ENCODE data around the gene CEP85L. TPM values are rescaled to one million over a fixed set of nuclear protein-coding genes. Genes with fewer than 3 reads are reported as not detected.

Gene CEP85L
- total RNA-seq, 4 donors from 2014 or later = 2.3 to 7.0 (median 6.6) TPM

DNA sequence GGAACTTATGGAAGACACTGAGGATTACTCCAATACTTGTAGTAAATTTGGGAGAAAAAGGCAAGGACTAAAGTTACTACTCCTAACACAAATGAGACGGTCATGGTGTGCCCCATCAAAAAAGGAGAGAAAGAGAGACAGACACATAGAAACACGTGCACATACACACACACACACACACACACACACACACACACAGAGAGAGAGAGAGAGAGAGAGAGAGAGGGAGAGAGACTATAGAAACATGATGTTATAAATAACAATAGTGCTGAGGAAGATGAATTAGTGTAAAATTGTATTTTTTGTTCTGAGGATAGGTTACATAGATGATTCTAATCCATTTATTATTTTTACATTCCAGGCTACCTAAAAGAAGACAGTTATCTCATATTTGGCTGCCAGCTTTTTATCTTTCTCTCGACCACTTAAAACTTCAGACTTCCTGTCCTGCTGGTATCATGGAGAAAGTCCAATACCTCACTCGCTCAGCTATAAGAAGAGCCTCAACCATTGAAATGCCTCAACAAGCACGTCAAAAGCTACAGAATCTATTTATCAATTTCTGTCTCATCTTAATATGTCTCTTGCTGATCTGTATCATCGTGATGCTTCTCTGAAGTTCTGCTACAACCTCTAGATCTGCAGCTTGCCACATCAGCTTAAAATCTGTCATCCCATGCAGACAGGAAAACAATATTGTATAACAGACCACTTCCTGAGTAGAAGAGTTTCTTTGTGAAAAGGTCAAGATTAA is 92.8 kb downstream of the CEP85L start:
- TF ChIP-seq, protein P1, sequence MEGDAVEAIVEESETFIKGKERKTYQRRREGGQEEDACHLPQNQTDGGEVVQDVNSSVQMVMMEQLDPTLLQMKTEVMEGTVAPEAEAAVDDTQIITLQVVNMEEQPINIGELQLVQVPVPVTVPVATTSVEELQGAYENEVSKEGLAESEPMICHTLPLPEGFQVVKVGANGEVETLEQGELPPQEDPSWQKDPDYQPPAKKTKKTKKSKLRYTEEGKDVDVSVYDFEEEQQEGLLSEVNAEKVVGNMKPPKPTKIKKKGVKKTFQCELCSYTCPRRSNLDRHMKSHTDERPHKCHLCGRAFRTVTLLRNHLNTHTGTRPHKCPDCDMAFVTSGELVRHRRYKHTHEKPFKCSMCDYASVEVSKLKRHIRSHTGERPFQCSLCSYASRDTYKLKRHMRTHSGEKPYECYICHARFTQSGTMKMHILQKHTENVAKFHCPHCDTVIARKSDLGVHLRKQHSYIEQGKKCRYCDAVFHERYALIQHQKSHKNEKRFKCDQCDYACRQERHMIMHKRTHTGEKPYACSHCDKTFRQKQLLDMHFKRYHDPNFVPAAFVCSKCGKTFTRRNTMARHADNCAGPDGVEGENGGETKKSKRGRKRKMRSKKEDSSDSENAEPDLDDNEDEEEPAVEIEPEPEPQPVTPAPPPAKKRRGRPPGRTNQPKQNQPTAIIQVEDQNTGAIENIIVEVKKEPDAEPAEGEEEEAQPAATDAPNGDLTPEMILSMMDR (IDR thresholded peaks at IDR 0.05) = no peak
- TF ChIP-seq POLR2A (IDR thresholded peaks at IDR 0.05) = no peak
- 58 to 67% methylated on average over 6 of the region's 6 CpGs for WGBS, 2 donors
- H3K4me3 ChIP-seq (ENCODE audit: low read depth, poor library complexity, severe bottlenecking) = no peak overlapping the region
- intact Hi-C loops (cut with DNase I; ENCODE audit: low total_unique reads) = no loop called here
- DNase-seq (ENCODE audit: low spot score in 2 of 2) = no peak

DNA sequence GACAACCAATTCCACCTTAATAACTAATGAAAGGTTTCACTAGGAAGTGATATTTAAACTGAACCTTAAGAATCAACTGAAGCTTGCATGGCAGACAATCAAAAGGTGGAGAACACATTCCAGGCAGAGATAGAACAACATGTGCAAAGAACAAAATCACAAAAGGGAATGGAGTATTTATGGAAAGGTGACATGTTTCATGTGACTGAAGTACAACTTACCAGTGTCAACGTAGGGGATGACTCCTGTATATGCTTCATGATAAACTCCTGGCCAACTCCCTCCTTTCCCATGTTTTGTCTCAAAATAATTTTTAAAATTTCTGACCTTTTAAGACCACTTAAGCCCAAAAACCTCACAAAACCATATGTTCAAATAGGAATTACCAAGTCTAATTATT is 96.7 kb downstream of the CEP85L start:
- TF ChIP-seq POLR2A (IDR thresholded peaks at IDR 0.05) = no peak
- TF ChIP-seq, protein P1 (IDR thresholded peaks at IDR 0.05) = no peak
- 62 to 77% methylated on average over 1 of the region's 1 CpG for WGBS, 2 donors
- H3K4me3 ChIP-seq (ENCODE audit: low read depth, poor library complexity, severe bottlenecking) = no peak overlapping the region
- intact Hi-C loops (cut with DNase I; ENCODE audit: low total_unique reads) = no loop called here
- no peak for DNase-seq (ENCODE audit: low spot score in 2 of 2)

DNA sequence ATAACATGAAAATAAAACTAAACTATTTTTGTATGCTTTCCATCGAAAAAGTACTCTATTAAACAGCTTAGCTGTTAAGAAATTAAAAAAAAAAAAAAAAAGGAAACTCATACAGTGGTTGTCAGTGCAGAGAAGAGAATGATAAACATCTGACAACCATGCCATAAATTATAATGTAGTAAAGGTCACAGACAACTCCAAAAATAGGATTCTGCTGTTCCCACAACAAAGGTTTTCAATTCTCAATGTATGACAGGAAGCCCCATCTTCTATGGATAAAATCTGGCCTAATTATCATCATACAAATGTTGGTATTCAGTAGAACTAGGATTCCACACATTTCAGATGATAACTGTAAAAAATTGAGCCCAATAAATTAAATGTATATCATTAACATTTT is 98.3 kb downstream of the CEP85L start:
- no peak overlapping the region for H3K4me3 ChIP-seq (ENCODE audit: low read depth, poor library complexity, severe bottlenecking)
- intact Hi-C loops (cut with DNase I; ENCODE audit: low total_unique reads) = no loop called here
- TF ChIP-seq POLR2A (IDR thresholded peaks at IDR 0.05) = no peak
- TF ChIP-seq, protein P1 (IDR thresholded peaks at IDR 0.05) = no peak
- no peak for DNase-seq (ENCODE audit: low spot score in 2 of 2)
- WGBS, 2 donors = 49 to 67% methylated on average over 1 of the region's 1 CpG

DNA sequence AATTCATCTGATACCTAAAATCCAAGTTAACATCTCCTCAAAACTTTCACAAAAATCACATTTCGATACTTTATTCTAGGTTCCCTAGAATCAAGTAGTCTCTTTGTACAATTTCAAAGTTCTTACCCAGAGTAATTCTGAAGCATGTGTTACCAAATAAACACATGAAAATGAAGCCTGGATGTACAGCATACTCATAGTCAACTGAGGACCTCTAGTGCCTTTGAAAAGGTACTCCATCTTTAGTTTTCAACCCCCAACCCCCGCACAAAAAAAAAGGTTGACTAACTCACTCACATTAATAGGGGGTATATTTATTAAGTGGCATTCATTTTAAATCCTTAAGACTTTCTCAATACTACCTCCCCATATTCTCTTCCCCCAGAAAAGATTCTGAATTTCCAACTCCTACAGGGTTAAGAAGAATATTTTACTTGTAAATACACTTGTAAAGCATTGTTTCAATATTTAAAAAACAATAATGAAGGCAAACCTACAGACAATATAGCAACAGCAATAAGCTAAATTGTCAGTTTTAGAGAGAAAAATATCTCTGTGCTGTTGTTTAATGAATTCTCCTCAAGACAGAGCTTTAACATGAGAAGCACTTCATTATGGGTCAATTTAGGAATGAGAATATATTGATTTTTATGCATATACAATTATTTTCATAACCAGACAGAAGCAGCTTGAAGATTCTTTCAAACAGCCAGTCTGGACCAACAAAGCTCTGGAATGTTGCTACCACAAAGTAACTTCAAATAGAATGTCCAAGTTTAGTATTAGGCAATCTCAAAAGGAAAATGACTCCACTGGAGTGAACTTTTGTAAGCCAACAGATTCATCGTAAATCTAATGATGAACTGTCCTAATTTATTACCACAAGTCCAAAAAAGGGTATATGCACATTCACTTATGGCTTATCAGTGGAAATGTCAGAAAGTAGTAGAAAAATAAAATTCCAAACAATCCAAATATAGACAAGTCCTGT is 100.0 kb downstream of the CEP85L start:
- intact Hi-C loops (cut with DNase I; ENCODE audit: low total_unique reads) = no loop called here
- H3K4me3 ChIP-seq (ENCODE audit: low read depth, poor library complexity, severe bottlenecking) = no peak overlapping the region
- TF ChIP-seq, protein P1 (IDR thresholded peaks at IDR 0.05) = no peak
- no peak for TF ChIP-seq POLR2A (IDR thresholded peaks at IDR 0.05)
- no peak for DNase-seq (ENCODE audit: low spot score in 2 of 2)
- 26 to 31% methylated on average over 3 of the region's 3 CpGs for WGBS, 2 donors

DNA sequence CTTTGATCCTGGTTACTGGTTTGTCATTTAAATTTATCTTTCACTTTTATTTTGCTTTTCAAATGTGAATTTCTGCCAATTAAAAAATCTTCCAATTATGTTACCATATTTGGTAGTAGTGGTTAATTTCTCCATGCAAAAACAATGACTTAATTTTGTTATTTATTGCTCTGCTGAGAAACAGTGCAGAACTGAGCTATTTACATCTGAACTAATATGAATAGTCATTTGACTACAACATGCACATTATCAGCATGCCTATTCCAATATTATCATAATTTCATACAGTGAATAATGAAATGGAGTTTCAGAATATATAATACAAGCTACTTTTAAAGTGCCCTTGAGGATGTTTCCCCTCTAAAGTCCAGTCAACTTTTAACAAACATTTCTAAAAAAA is 102.8 kb downstream of the CEP85L start:
- no peak for DNase-seq (ENCODE audit: low spot score in 2 of 2)
- H3K4me3 ChIP-seq (ENCODE audit: low read depth, poor library complexity, severe bottlenecking) = no peak overlapping the region
- intact Hi-C loops (cut with DNase I; ENCODE audit: low total_unique reads) = no loop called here
- no peak for TF ChIP-seq POLR2A (IDR thresholded peaks at IDR 0.05)
- TF ChIP-seq, protein P1 (IDR thresholded peaks at IDR 0.05) = no peak
